Choroid plexus epithelial cell (primary cell): ENCODE measurements around the gene HES7.
"Not testable (repeated sequence)": the region's sequence is repeated elsewhere in the genome, so short reads cannot be mapped to it uniquely, and the experiment has no call there.

Source experiments
- DNase-seq: peaks from one replicate; pipeline ENCODE4 v3.0.0-alpha.2; 2010; ENCODE audit warnings: low read depth
- H3K4me3 ChIP-seq: 2 replicates; pipeline ENCODE4 v1.5.1; 2011; ENCODE audit warnings: low read depth, mild to moderate bottlenecking, control low read depth, low read length, moderate library complexity
- CTCF ChIP-seq: conservative IDR thresholded peaks from 2 replicates; pipeline ENCODE4 v1.5.1; 2011; ENCODE audit warnings: low read depth, mild to moderate bottlenecking, control low read depth, inconsistent platforms, low read length, moderate library complexity

HES7 gene

GRCh38 chr17:8081876-8082275, 42.0 kb downstream of the HES7 start:
- TF ChIP-seq CTCF, result no peak
- no peak overlapping the region for H3K4me3 ChIP-seq
- no peak for DNase-seq

- H3K4me3 ChIP-seq, result no peak overlapping the region
- no peak for DNase-seq
- no peak for TF ChIP-seq CTCF
Measured at GRCh38 chr17:8080799-8081219, 43.1 kb downstream of the HES7 start.

GRCh38 chr17:8080208-8080798, 43.6 kb downstream of the HES7 start:
- DNase-seq, result no peak
- no peak for TF ChIP-seq CTCF
- H3K4me3 ChIP-seq, result peak overlapping the region; percentile 43

- DNase-seq, result peak; percentile 49
- TF ChIP-seq CTCF, result peak; percentile 75
- peak overlapping the region; percentile 43 for H3K4me3 ChIP-seq
Measured at GRCh38 chr17:8079291-8080207, 44.4 kb downstream of the HES7 start.

- not testable (repeated sequence) for H3K4me3 ChIP-seq, DNase-seq
Measured at GRCh38 chr17:8077939-8078338, 46.0 kb downstream of the HES7 start.

- DNase-seq, result no peak
- no peak overlapping the region for H3K4me3 ChIP-seq
- TF ChIP-seq CTCF, result no peak
Measured at GRCh38 chr17:8076502-8077266, 47.2 kb downstream of the HES7 start.
